ENCODE measurements around the gene KAT8. TPM values are rescaled to one million over a fixed set of nuclear protein-coding genes. Genes with fewer than 3 reads are reported as not detected.

KAT8 gene
- total and polyA plus RNA-seq, 4 donors: 15.9 to 37.4 (median 19.6) TPM

- Histone ChIP-seq H3K27me3 (ENCODE audit: control insufficient read depth in 4 of 4, insufficient read depth in 4 of 4, low read length in 3 of 4) (no peaks in the 10 kb centered on the region), H3K4me3 (ENCODE audit: low read depth in 1 of 3, low read length in 3 of 3) (no peak overlapping the region), H3K36me3 (ENCODE audit: control insufficient read depth in 4 of 4, insufficient read depth in 3 of 4, low read depth in 1 of 4, low read length in 3 of 4) (peaks cover 0 to 8% (median 2%) of the 10 kb centered on the region in 4 donors), H3K27ac (ENCODE audit: low read depth in 1 of 2, low read length in 2 of 2) (peak overlapping the region; percentile 86 to 96), H3K9ac (ENCODE audit: low read depth in 1 of 2, low read length in 2 of 2) (no peak overlapping the region), H3K9me3 (ENCODE audit: control insufficient read depth in 4 of 4, low read length in 3 of 4) (no peaks in the 10 kb centered on the region), H3K4me1 (ENCODE audit: control insufficient read depth in 4 of 4, insufficient read depth in 4 of 4, low read length in 3 of 4) (peaks cover 0 to 33% (median 20%) of the 10 kb centered on the region in 4 donors)
- WGBS: 83% methylated on average over 28 of the region's 28 CpGs
- DNase-seq (ENCODE audit: low spot score): no peak
- TF ChIP-seq REST (IDR thresholded peaks at IDR 0.05) (no peak), SP1 (IDR thresholded peaks at IDR 0.05) (no peak), TAF1 (conservative IDR thresholded peaks at IDR 0.05) (no peak), FOXA2 (IDR thresholded peaks at IDR 0.05) (no peak), ATF3 (IDR thresholded peaks at IDR 0.05) (no peak), YY1 (IDR thresholded peaks at IDR 0.05) (no peak), EGR1 (IDR thresholded peaks at IDR 0.05; ENCODE audit: low read depth in 2 of 2) (no peak), GABPA (IDR thresholded peaks at IDR 0.05 in 1 of 2, conservative IDR thresholded peaks at IDR 0.05 in 1 of 2) (no peak), RXRA (IDR thresholded peaks at IDR 0.05) (no peak), FOXA1 (IDR thresholded peaks at IDR 0.05) (no peak), JUND (IDR thresholded peaks at IDR 0.05) (no peak), CTCF (IDR thresholded peaks at IDR 0.05; ENCODE audit: low read depth, low read length, missing input control) (no peak), RAD21 (IDR thresholded peaks at IDR 0.05) (no peak), HNF4A (conservative IDR thresholded peaks at IDR 0.05) (no peak), HNF4G (IDR thresholded peaks at IDR 0.05) (no peak), NR2F2 (IDR thresholded peaks at IDR 0.05) (no peak)
- TF ChIP-seq, protein P1, sequence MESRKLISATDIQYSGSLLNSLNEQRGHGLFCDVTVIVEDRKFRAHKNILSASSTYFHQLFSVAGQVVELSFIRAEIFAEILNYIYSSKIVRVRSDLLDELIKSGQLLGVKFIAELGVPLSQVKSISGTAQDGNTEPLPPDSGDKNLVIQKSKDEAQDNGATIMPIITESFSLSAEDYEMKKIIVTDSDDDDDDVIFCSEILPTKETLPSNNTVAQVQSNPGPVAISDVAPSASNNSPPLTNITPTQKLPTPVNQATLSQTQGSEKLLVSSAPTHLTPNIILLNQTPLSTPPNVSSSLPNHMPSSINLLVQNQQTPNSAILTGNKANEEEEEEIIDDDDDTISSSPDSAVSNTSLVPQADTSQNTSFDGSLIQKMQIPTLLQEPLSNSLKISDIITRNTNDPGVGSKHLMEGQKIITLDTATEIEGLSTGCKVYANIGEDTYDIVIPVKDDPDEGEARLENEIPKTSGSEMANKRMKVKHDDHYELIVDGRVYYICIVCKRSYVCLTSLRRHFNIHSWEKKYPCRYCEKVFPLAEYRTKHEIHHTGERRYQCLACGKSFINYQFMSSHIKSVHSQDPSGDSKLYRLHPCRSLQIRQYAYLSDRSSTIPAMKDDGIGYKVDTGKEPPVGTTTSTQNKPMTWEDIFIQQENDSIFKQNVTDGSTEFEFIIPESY (IDR thresholded peaks at IDR 0.05): no peak
- TF ChIP-seq, protein P2, sequence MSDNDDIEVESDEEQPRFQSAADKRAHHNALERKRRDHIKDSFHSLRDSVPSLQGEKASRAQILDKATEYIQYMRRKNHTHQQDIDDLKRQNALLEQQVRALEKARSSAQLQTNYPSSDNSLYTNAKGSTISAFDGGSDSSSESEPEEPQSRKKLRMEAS (IDR thresholded peaks at IDR 0.05): no peak
Measured at GRCh38 chr16:31106509-31107464, 10.7 kb upstream of the KAT8 start.
